H4 (cell line): ENCODE results near the gene HOXD13. TPM values are rescaled to one million over a fixed set of nuclear protein-coding genes. Genes with fewer than 3 reads are reported as not detected.

Experiments used
- DNase-seq: peaks from one replicate; pipeline ENCODE4 v3.0.0-alpha.2; 2015; ENCODE audit warnings: low spot score
- total RNA-seq: library from RNA; depleted of rRNA; stranded (reverse); fragments of >200 nt; shearing (Covaris generic); gene quantifications from 2 replicates; pipeline ENCODE4 v1.2.3, GENCODE V29; 2014; rRNA removed

Gene HOXD13
- total RNA-seq, 1 experiment from 2014 or later = 4.8 TPM

- no peak for DNase-seq
Measured at GRCh38 chr2:176130957-176131847, 38.7 kb downstream of the HOXD13 start.

DNA sequence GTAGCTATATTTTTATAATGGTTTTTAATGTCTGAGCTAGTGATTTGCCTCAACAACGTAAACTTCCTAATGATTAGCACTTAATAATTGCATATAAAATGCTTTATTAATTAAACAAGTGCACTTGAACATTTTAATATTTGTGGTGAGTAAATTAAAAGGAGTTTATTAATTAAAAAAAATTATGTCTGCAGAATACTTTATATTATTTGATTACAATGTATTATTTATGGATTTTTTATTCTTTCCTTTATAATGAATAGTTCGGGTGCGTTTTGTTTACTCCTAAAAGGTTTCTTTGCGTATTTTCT, 39.3 kb downstream of the HOXD13 start:
- DNase-seq = no peak

GRCh38 chr2:176132205-176133171, 40.0 kb downstream of the HOXD13 start:
- no peak for DNase-seq

DNA sequence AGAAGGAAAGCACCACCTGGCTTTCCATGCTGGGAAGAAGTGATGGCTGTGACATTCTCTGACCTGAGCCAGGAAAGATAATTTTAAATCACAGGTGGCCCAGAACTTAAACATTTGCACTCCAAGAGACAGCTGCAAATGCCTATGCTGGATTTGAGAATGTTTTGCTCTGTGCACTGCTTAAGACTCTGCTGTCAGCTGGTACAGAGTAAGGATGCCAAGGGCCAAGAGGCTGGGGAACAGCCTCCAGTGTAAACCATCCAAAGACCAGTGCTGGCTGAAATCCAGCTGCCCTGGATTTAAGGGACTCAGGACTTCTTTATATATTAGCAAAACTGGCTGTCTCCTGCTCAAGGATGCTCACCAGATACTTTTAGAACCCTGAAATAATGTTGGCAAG, 40.9 kb downstream of the HOXD13 start:
- DNase-seq = no peak

GRCh38 chr2:176134035-176134434, 41.5 kb downstream of the HOXD13 start:
- no peak for DNase-seq

- peak; percentile 39 for DNase-seq
Measured at GRCh38 chr2:176135035-176135440, 42.5 kb downstream of the HOXD13 start.

GRCh38 chr2:176136374-176137251, 44.1 kb downstream of the HOXD13 start:
- peak; percentile 26 for DNase-seq

DNA sequence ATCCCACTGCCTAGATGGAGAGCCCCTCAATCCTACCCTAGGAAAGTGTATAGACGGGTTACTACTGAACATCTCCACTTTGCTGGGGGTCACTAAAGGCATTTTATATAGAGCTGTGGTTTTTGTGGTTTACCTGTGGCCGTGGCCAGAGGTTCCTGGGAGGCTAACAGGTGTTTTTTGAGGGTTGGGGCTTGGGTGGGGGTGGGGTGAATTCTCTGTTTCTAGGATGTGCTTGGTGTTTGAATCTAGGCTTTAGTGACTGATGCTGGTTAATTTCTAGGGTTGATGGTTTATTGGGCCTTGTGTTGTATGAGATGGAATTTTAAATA, 44.7 kb downstream of the HOXD13 start:
- DNase-seq = no peak

DNA sequence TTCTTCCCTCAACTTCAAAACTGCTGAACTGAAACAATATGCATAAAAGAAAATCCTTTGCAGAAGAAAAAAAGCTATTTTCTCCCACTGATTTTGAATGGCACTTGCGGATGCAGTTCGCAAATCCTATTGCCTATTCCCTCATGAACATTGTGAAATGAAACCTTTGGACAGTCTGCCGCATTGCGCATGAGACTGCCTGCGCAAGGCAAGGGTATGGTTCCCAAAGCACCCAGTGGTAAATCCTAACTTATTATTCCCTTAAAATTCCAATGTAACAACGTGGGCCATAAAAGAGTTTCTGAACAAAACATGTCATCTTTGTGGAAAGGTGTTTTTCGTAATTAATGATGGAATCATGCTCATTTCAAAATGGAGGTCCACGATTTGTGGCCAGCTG, 45.4 kb downstream of the HOXD13 start:
- DNase-seq = no peak

GRCh38 chr2:176138526-176138922, 46.0 kb downstream of the HOXD13 start:
- DNase-seq = no peak

DNA sequence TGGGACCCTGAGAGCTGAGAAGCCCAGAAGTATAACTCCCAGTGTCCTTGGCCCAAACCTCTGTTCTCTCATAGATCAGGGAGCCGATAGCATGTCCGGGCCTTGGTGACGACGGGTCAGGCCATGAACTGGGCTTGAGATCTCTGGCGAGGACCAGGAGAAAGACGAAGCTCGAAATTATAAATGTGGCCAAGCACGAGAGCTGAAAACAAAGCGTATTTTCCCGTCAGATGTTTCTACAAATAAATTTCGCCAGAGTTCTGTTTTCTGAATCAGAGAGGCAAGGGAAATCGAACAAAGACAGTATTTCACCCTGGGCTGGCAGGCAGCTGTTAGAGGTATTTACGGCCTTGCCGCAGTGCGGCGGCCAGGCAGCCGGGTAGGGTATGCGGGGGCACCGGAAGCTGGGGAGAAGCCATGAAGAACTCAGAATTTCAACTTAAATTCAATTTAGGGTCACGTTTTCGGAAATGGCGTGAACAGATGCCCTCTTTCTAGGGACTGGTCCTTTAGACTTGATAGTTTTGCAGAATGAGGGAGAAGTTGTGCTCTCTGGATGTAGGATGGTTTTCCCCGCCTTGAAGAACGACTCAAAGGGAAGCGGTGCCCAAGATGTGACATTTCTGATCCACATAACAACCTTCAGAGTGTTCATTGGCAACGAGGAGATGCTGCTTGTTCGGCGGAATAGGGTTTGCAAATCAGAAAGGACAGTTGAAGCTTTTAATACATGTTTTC, 46.6 kb downstream of the HOXD13 start:
- no peak for DNase-seq

GRCh38 chr2:176139661-176140512, 47.4 kb downstream of the HOXD13 start:
- DNase-seq = no peak

DNA sequence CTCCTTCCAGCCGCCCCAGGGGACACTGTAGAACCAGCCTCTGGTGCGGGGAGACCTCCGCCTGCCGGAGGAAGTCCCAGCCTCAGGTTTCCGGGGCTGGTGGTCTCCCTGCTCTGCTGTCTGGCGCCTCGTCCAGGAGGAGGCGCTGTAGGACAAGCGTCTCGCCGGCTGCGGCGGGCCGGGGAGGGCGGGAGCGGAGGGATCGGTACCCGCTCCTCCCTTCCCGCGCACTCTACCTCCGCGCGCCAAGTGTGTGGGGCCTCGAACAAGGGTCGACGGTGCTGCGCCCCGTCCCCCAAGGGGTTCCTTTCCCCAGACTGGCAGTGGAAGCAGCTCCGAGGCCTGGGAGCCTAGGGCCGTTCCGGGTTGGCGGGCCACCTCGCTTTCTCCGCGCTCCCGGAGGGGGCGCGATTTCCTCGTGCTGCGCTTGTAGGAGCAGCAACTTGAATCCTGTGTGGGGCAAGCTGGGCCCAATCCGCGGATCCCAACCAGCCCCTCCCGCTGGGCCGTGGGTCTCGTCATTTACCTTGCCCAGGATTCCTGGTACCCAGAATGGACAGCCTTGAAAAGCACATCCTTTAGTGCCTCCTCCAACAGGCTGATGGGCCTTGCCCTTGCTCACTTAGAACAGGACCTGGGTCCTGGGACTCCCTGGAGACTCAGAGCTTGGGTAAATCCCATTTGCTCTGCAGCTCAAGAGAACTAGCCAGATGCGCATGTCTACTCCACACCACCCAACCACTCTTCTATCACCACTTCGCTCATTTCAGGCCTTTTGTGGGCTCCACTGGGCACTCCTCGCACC, 48.2 kb downstream of the HOXD13 start:
- DNase-seq = peak; percentile 67

- DNase-seq = no peak
Measured at GRCh38 chr2:176142281-176142680, 49.8 kb downstream of the HOXD13 start.

Other genes with a start within 250 kb of the HOXD13 start
- gene LNPK, start 90.5 kb upstream of the HOXD13 start, total RNA-seq = 9.4 and 19.8 TPM in 2 replicates
- gene EVX2, start 8.8 kb upstream of the HOXD13 start, total RNA-seq = not detected in 2 replicates
- gene HOXD12, start 7.1 kb downstream of the HOXD13 start, total RNA-seq = not detected in 2 replicates
- gene HOXD11, start 14.6 kb downstream of the HOXD13 start, total RNA-seq = not detected in 2 replicates
- gene HOXD10, start 24.1 kb downstream of the HOXD13 start, total RNA-seq = not detected in 2 replicates
- gene HOXD9, start 30.0 kb downstream of the HOXD13 start, total RNA-seq = 1.1 and 2.1 TPM in 2 replicates
- not detected in 2 replicates for gene HOXD8, start 37.0 kb downstream of the HOXD13 start, total RNA-seq
- not detected in 2 replicates for gene HOXD4, start 58.8 kb downstream of the HOXD13 start, total RNA-seq
- 0.29 and 0.70 TPM in 2 replicates for gene HOXD3, start 64.6 kb downstream of the HOXD13 start, total RNA-seq
- gene HOXD1, start 95.9 kb downstream of the HOXD13 start, total RNA-seq = not detected in 2 replicates
- gene MTX2, start 176.7 kb downstream of the HOXD13 start, total RNA-seq = 31.7 and 55.3 TPM in 2 replicates